ENCODE data around the gene CTBS. TPM values are rescaled to one million over a fixed set of nuclear protein-coding genes. Genes with fewer than 3 reads are reported as not detected.
"Not testable (repeated sequence)": the region's sequence is repeated elsewhere in the genome, so short reads cannot be mapped to it uniquely, and the experiment has no call there.

Gene CTBS
- total RNA-seq, 1 donor from 2014 or later: 11.5 TPM

DNA sequence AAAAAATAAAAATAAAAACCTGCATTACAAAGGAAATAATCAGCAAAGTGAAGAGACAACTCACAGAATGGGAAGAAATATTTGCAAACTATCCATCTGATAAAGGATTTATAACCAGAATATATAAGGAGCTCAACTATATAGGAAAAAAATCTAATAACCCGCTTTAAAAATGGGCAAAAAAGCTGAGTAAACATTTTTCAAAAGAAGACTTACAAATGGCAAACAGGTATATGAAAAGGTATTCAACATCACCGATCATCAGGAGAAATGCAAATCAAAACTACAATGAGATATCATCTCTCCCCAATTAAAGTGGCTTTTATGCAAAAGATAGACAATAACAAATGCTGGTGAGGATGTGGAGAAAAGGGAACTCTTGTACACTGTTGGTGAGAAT, 64.1 kb downstream of the CTBS start:
- H3K27ac Mint-ChIP-seq: no peak overlapping the region
- no peak overlapping the region for H3K9ac ChIP-seq
- H3K9me3 ChIP-seq (ENCODE audit: low read depth): peaks cover 9% of the 10 kb centered on the region
- H3K9me3 Mint-ChIP-seq: peaks cover 30% of the 10 kb centered on the region
- peaks cover 18% of the 10 kb centered on the region for H3K79me2 ChIP-seq (ENCODE audit: low read depth)
- H2AFZ ChIP-seq (replicated peaks): no peak overlapping the region
- peaks cover 4% of the 10 kb centered on the region for H3K36me3 ChIP-seq
- peaks cover 16% of the 10 kb centered on the region for H3F3A ChIP-seq (ENCODE audit: low read depth)
- peaks cover 2% of the 10 kb centered on the region for H3K4me1 Mint-ChIP-seq
- peaks cover 5% of the 10 kb centered on the region for H4K20me1 ChIP-seq (ENCODE audit: low read depth)
- H3K4me1 ChIP-seq: peaks cover 8% of the 10 kb centered on the region
- DNase-seq (ENCODE audit: low spot score): no peak
- H3K27ac ChIP-seq: no peak overlapping the region
- no peaks in the 10 kb centered on the region for H3K27me3 ChIP-seq
- peaks cover 19% of the 10 kb centered on the region for H3K36me3 Mint-ChIP-seq
- H3K4me3 ChIP-seq: no peak overlapping the region
- H3K4me2 ChIP-seq: no peak overlapping the region
- H3K27me3 Mint-ChIP-seq (ENCODE audit: insufficient read depth, low read depth): peaks cover 6% of the 10 kb centered on the region
- H3K4me3 Mint-ChIP-seq: no peak overlapping the region
- TF ChIP-seq EZH2phosphoT487 (IDR thresholded peaks at IDR 0.05) (no peak), EZH2 (IDR thresholded peaks at IDR 0.05) (no peak)
- TF ChIP-seq, protein P1, sequence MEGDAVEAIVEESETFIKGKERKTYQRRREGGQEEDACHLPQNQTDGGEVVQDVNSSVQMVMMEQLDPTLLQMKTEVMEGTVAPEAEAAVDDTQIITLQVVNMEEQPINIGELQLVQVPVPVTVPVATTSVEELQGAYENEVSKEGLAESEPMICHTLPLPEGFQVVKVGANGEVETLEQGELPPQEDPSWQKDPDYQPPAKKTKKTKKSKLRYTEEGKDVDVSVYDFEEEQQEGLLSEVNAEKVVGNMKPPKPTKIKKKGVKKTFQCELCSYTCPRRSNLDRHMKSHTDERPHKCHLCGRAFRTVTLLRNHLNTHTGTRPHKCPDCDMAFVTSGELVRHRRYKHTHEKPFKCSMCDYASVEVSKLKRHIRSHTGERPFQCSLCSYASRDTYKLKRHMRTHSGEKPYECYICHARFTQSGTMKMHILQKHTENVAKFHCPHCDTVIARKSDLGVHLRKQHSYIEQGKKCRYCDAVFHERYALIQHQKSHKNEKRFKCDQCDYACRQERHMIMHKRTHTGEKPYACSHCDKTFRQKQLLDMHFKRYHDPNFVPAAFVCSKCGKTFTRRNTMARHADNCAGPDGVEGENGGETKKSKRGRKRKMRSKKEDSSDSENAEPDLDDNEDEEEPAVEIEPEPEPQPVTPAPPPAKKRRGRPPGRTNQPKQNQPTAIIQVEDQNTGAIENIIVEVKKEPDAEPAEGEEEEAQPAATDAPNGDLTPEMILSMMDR (IDR thresholded peaks at IDR 0.05): no peak

DNA sequence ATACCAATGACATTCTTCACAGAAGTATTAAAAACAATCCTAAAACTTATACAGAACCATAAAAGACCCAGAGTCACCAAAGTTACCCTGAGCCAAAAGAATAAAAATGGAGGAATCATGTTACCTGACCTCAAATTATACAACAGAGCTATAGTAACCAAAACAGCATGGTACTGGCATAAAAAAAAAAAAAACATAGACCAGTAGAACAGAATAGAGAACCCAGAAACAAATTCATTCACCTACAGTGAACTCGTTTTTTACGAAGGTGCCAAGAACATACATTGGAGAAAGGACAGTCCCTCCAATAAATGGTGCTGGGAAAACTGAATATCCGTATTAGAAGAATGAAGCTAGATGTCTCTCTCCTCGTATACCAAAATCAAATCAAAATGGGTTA, 65.2 kb downstream of the CTBS start:
- H3K9me3 ChIP-seq (ENCODE audit: low read depth): peaks cover 9% of the 10 kb centered on the region
- no peaks in the 10 kb centered on the region for H3K27me3 ChIP-seq
- H3F3A ChIP-seq (ENCODE audit: low read depth): peaks cover 16% of the 10 kb centered on the region
- no peak overlapping the region for H3K4me2 ChIP-seq
- no peak for DNase-seq (ENCODE audit: low spot score)
- peaks cover 29% of the 10 kb centered on the region for H3K79me2 ChIP-seq (ENCODE audit: low read depth)
- H4K20me1 ChIP-seq (ENCODE audit: low read depth): peaks cover 16% of the 10 kb centered on the region
- H3K4me1 Mint-ChIP-seq: peaks cover 10% of the 10 kb centered on the region
- H3K36me3 Mint-ChIP-seq: peaks cover 19% of the 10 kb centered on the region
- no peak overlapping the region for H2AFZ ChIP-seq (replicated peaks)
- H3K27me3 Mint-ChIP-seq (ENCODE audit: insufficient read depth, low read depth): peaks cover 6% of the 10 kb centered on the region
- H3K4me3 ChIP-seq: no peak overlapping the region
- TF ChIP-seq EZH2phosphoT487 (IDR thresholded peaks at IDR 0.05) (no peak), EZH2 (IDR thresholded peaks at IDR 0.05) (no peak)
- TF ChIP-seq, protein P1 (IDR thresholded peaks at IDR 0.05): no peak
- H3K27ac ChIP-seq: no peak overlapping the region
- H3K4me3 Mint-ChIP-seq: no peak overlapping the region
- H3K4me1 ChIP-seq: peaks cover 19% of the 10 kb centered on the region
- H3K9ac ChIP-seq: no peak overlapping the region
- H3K27ac Mint-ChIP-seq: no peak overlapping the region
- peaks cover 4% of the 10 kb centered on the region for H3K36me3 ChIP-seq
- H3K9me3 Mint-ChIP-seq: peaks cover 30% of the 10 kb centered on the region

DNA sequence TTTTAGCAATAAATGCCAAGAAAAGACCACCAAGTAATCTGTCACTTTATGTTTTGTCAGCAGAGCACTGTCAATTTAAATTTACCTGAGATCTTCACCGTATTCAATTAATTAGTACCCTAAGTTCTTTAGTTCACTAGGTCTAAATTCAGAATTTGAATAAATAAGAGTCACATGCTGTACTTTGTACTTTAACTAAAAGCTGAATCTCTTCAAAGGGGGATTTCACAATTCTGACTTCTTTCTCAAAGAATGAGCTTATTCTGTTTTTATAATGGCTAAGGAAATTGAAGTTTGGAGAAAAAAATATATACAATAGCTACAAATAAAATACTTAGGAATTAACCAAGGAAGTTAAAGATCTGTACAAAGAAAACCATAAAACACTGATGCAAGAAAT, 65.7 kb downstream of the CTBS start:
- TF ChIP-seq EZH2phosphoT487 (IDR thresholded peaks at IDR 0.05) (no peak), EZH2 (IDR thresholded peaks at IDR 0.05) (no peak)
- TF ChIP-seq, protein P1 (IDR thresholded peaks at IDR 0.05): no peak
- H3K4me3 Mint-ChIP-seq: peak overlapping the region; percentile 51
- H3K9me3 Mint-ChIP-seq: peaks cover 30% of the 10 kb centered on the region

DNA sequence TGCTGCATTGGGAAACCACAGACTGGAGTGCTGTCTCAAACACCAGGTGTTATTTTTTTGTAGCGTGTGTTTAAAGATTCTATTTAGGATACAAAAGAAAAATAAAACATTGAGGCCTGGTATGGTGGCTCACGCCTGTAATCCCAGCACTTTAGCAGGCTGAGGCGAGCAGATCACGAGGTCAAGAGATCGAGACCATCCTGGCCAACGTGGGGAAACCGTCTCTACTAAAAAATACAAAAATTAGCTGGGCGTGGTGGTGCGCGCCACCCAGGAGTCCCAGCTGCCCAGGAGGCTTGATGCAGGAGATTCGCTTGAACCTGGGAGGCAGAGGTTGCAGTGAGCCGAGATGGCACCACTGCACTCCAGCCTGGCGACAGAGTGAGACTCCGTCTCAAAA, 66.4 kb downstream of the CTBS start:
- H4K20me1 ChIP-seq (ENCODE audit: low read depth): peaks cover 27% of the 10 kb centered on the region
- not testable (repeated sequence) for H2AFZ ChIP-seq (replicated peaks); H3K27me3 Mint-ChIP-seq (ENCODE audit: insufficient read depth, low read depth); H3K9me3 ChIP-seq (ENCODE audit: low read depth); H3K27me3 ChIP-seq; H3K27ac ChIP-seq; H3K36me3 ChIP-seq; H3K9ac ChIP-seq; H3K27ac Mint-ChIP-seq; DNase-seq (ENCODE audit: low spot score)
- H3K79me2 ChIP-seq (ENCODE audit: low read depth): peaks cover 41% of the 10 kb centered on the region
- Mint-ChIP-seq H3K36me3 (peaks cover 19% of the 10 kb centered on the region), H3K4me1 (peaks cover 21% of the 10 kb centered on the region), H3K4me3 (peak overlapping the region; percentile 38), H3K9me3 (peaks cover 30% of the 10 kb centered on the region)
- peak overlapping the region; percentile 97 for H3K4me2 ChIP-seq
- H3F3A ChIP-seq (ENCODE audit: low read depth): peaks cover 16% of the 10 kb centered on the region
- peaks cover 23% of the 10 kb centered on the region for H3K4me1 ChIP-seq
- peak overlapping the region; percentile 93 for H3K4me3 ChIP-seq

More for the DNA sequence above, 65.7 kb downstream of the CTBS start:
- Histone ChIP-seq H3K4me1 (peaks cover 23% of the 10 kb centered on the region), H3K4me3 (no peak overlapping the region), H4K20me1 (ENCODE audit: low read depth) (peaks cover 21% of the 10 kb centered on the region), H3K4me2 (no peak overlapping the region), H3K27me3 (no peaks in the 10 kb centered on the region), H2AFZ (replicated peaks) (no peak overlapping the region), H3K9me3 (ENCODE audit: low read depth) (peaks cover 9% of the 10 kb centered on the region), H3K36me3 (peaks cover 4% of the 10 kb centered on the region), H3K79me2 (ENCODE audit: low read depth) (peaks cover 35% of the 10 kb centered on the region), H3K27ac (no peak overlapping the region), H3F3A (ENCODE audit: low read depth) (peaks cover 16% of the 10 kb centered on the region), H3K9ac (no peak overlapping the region)
- no peak for DNase-seq (ENCODE audit: low spot score)
- H3K4me1 Mint-ChIP-seq: peaks cover 15% of the 10 kb centered on the region
- H3K27me3 Mint-ChIP-seq (ENCODE audit: insufficient read depth, low read depth): peaks cover 6% of the 10 kb centered on the region
- peaks cover 19% of the 10 kb centered on the region for H3K36me3 Mint-ChIP-seq
- no peak overlapping the region for H3K27ac Mint-ChIP-seq
